DMS153 treated with DMSO at 0.1 percent for 48 hours (cell line): ENCODE results near the gene RAD51B.

Experiments used
- DNase-seq: peaks from one replicate; lab custom pipeline; 2025; ENCODE audit not compliant: unreplicated experiment; lab: John Stamatoyannopoulos, UW

RAD51B gene

GRCh38 chr14:68621400-68622365 lies 802.1 kb downstream of the RAD51B start:
- no peak for DNase-seq

GRCh38 chr14:68622856-68623255 lies 803.3 kb downstream of the RAD51B start:
- DNase-seq: no peak

GRCh38 chr14:68623307-68623706 lies 803.7 kb downstream of the RAD51B start:
- DNase-seq: no peak

DNA sequence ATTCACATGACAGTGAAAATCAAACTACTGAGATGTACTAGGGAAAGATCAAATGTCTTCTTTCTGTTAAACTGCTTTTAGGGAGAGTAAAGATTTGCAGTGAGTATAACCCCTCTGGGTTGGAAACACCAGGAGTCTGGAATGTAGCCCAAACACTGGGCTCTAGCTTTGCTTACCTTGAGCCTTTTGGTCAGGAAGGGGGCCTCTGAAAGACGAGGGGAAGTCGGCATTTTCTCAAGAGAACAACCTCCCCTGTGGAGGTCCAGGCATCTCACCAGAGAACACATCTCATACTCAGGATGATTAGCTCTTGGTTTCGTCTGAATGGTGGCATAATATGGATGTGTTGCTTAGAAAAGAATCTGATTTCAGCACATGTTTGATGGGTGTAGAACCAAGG lies 804.2 kb downstream of the RAD51B start:
- no peak for DNase-seq

- DNase-seq: no peak
Observed at GRCh38 chr14:68624541-68625220, 805.1 kb downstream of the RAD51B start.

- no peak for DNase-seq
Observed at GRCh38 chr14:68625366-68626090, 805.9 kb downstream of the RAD51B start.

GRCh38 chr14:68626386-68626785 lies 806.8 kb downstream of the RAD51B start:
- DNase-seq: no peak

DNA sequence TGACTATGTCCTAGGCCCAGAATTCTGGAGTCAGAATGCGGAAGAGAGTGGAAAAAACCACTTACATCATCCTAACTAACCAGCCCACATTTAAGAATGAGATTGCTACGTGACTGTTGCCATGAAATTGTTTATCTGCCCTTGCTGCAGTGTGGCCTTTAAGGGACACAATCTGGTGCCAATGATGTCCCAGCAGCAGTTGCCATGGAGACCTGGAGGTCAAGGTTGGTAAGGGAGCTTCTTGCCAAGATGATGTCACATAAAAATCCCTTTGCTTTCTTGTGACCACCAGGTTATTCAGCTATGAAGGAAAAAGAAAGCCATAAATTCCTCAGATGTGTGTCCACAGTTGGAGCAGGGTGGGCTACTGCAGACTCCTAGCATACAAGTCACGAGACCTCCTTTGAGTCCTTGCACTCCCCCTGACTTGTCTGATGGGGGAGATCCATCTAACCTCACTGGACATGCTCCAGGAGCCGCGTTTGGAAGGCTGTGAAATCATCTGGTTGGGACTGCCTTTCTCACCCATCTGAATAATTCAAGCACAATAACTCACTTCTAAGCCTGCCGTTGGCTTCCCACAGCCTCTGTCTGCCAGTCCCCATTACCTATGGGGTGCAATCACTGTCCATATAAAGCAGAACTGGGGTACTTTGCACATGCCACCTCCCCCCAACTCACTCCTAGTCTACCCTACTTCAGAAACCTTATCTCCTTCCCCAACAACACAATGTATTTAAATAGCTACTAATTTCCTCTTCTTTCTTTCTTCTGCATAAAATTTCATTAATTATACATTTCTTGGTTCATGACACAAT lies 807.7 kb downstream of the RAD51B start:
- no peak for DNase-seq

GRCh38 chr14:68627868-68628604 lies 808.5 kb downstream of the RAD51B start:
- DNase-seq: peak; percentile 19

DNA sequence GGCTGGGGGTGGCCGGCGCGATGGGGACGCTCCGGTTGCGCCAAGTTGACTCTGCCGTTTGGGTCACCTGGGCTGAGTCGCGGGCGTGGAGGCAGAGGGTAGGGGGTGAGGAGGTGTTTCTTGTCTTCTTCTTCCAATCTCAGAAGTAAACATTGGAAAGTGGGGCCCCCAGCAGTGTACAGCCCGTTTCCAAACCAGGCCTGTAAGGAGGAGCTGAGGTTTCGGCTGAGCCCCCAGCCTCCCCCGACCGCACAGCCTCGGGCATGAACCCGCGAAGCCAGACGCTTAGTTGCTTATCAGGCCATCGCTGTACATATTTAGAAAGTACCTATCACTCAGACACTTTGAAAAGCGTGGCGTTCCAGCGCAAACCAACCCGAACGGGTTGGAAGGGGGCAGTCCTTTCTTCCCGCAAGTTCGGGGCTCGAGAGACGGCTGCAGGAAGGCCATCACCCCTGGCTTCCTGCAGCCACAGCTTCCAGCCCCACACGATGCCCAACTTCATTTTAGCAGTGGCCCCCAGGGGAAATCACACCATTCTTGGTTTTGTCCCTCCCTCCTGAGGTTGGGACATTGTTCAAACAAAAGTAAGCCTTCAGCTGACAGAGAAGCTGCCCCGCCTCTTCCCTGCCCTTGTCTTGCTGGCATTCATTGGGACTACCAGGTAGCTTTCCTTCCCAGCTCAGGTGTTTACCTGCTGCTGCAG lies 809.2 kb downstream of the RAD51B start:
- DNase-seq: peak; percentile 25

DNA sequence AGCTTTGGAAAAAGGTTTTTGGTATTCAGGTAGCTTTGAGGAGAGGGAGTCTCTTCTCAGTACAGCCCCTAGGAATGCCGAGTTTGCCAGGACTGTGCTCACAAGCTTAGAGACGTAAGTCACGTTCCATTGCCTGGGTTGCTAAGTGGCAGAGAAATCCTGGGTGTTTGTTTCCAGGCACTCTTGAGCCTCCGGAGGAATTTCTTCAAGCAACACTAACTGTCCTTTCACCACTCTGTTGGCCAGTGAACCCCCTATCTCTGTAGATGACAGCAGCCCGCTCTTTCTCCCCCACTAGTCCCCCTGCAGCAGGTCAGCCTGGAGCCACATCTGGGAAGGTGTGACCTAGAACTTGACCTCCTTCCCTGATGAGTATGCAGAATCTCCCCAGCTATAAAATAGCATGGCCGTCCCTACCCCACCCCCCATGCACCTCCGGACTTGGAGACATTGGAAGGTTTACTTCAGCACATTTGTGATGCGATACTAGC lies 810.5 kb downstream of the RAD51B start:
- no peak for DNase-seq

- no peak for DNase-seq
Observed at GRCh38 chr14:68630611-68631393, 811.2 kb downstream of the RAD51B start.

GRCh38 chr14:68631394-68632053 lies 811.9 kb downstream of the RAD51B start:
- DNase-seq: no peak

DNA sequence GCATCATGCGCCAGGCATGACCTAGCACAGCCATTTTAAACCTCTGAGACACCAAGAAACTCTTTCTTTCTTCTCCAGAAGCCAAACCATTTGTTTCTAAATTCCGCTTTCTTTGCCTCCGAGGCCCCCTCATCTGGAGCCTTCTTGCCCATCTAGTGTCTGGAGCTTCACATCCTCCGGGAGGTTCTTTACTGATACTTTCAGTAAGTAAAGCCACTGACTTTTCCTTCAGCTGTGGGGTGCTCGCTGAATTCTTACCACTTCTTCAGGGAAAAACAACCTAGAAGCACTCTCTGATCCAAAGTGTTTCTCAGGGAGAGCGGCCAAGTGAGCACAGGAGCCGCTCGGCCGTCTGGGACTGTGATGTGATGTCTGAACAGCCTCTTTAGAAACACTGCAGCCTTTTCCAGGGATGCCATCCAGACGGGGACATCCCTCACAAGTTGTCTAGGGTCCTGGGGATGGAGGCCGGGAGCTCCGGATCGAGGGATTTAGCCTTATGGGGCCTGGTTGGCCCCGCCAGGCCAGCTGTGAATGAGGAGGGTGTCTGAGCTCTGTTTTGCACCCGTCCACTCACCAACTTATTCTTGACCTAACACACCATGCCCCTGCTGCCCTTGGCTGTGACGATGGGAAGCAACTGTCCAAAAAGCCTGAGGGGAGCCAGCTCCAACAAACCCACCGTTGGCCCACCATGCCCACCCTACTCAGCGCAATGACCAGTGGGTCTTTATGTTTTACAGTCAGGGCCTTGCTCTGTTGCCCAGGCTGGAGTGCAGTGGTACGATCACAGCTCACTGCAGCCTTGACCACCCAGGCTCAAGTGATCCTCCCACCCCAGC lies 812.7 kb downstream of the RAD51B start:
- no peak for DNase-seq

DNA sequence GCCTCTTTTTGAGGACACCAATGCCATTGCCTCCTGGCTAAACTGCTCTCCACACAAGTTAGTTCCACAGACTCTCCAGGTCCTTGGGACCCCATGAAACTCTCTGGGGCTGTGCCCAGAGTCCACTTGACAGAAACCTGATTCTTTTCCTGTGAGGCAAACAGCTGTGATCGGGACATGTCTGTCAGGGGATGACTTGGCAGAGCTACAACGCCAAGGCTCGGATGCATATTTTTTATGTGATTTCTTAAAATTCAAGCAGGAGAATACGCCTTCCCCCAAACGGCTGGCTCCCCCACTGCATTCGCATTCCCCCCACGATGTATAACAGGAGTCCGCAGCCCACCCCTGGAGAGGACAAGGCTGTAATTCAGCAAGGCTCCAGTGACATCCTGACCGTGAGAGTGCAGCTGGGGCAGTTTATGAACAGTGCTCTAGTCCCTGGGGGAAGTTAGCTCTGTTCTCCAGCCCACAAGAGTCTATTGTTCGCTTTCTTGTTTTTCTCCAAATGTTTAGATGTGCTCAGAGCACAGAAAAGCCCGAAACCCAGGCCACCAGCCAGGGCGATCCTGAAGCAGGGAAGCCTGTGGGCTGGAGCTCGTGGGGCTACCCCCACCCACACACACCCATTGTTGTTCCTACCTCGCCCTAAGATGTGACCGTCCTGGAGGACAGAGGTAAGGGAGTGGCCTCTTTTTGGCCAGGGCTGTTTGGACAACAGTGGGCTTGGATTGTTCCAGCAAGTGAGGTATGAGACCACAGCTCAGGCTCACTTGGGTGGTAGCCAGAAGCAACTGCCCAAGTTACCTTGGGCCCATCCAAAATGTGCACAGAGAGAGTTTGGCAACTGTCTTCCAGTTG lies 813.8 kb downstream of the RAD51B start:
- DNase-seq: no peak

DNA sequence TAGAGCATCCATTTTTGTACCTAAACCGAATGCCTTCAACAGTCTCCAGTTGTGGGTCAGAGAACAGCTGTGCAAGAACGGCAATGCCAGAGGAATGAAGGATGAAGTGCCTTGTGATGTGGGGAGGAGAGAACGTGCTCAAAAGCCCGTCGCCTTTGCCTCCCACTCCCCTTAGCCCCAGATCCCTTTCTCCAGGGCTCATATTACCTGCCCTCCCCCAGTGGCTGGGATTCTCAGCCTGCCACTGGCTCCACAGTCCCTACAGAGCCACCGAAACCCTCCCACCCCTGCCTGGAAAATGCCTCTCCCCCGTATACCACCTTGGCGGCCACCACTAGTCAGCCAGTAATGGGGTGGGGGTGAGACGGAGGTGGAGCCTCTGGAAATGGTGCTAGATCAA lies 814.8 kb downstream of the RAD51B start:
- DNase-seq: no peak
